Lower lobe of right lung (tissue), 2 donors: Measurements from ENCODE around the gene LRRC32. TPM values are rescaled to one million over a fixed set of nuclear protein-coding genes. Genes with fewer than 3 reads are reported as not detected.

Source experiments
- ATAC-seq, 2 donors: fragments of 200-7000 bp; cut with Tn5 transposase; one replicate each; pipeline ENCODE4 v1.9.1; 2020 to 2022; ENCODE audit warnings: mild to moderate bottlenecking in 2 of 2, moderate library complexity in 2 of 2
- DNase-seq: peaks from one replicate; pipeline ENCODE4 v3.0.0-alpha.2; 2020
- H3K27ac ChIP-seq: fragments of 200-600 bp; one replicate; pipeline ENCODE4 v1.8.0; 2022
- H3K27me3 ChIP-seq: fragments of 200-600 bp; one replicate; pipeline ENCODE4 v1.8.0; 2022; ENCODE audit warnings: low read depth
- H3K36me3 ChIP-seq: fragments of 200-600 bp; one replicate; pipeline ENCODE4 v1.8.0; 2022; ENCODE audit warnings: mild to moderate bottlenecking
- H3K4me1 ChIP-seq: fragments of 200-600 bp; one replicate; pipeline ENCODE4 v1.8.0; 2022
- H3K4me3 ChIP-seq: fragments of 200-600 bp; one replicate; pipeline ENCODE4 v1.8.0; 2022; ENCODE audit warnings: mild to moderate bottlenecking
- H3K9me3 ChIP-seq: fragments of 200-600 bp; one replicate; pipeline ENCODE4 v1.8.0; 2022
- intact Hi-C: fragments of 100-400 bp; cut with DNase I; formaldehyde crosslinking; loops from one replicate; pipeline ENCODE4 v1.11.0; 2022
- total RNA-seq: library from RNA; stranded (reverse); fragmentation: NEBNext Ultra II Directional; extraction: Animal tissue kit (Norgen Biotek cat#: 25700); gene quantifications from one replicate; pipeline ENCODE4 v1.2.1, GENCODE V29; 2021
- TF ChIP-seq, protein P1 (sequence below): fragments of 200-600 bp; IDR thresholded peaks from one replicate; pipeline ENCODE4 v1.8.0; 2022; ENCODE audit warnings: antibody characterized with exemption, mild to moderate bottlenecking
- donor health status: DM: no; HTN: yes; CAD: no; lungs with severe emphysema.

LRRC32 gene
- total RNA-seq, 1 donor from 2014 or later: 121 TPM

DNA sequence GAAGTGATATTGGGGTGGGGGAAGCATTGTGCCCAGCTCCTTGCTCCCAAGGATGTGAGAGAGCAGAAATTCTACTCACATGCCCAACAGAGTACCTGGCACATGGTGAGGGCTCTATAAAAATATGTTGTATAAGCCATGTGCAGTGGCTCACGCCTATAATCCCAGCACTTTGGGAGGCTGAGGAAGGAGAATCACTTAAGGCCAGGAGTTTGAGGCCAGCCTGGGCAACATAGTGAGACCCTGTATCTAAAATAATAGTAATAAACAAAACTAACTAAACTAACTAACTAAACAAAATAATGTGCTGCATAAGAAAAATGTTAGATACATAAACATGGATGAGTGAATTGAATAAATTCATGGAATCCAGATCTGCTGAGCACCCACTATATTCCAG is 33.2 kb upstream of the LRRC32 start:
- H3K27me3 ChIP-seq: no peaks in the 10 kb centered on the region
- H3K27ac ChIP-seq: no peak overlapping the region
- ATAC-seq: no peak
- no peak overlapping the region for H3K4me3 ChIP-seq
- TF ChIP-seq, protein P1, sequence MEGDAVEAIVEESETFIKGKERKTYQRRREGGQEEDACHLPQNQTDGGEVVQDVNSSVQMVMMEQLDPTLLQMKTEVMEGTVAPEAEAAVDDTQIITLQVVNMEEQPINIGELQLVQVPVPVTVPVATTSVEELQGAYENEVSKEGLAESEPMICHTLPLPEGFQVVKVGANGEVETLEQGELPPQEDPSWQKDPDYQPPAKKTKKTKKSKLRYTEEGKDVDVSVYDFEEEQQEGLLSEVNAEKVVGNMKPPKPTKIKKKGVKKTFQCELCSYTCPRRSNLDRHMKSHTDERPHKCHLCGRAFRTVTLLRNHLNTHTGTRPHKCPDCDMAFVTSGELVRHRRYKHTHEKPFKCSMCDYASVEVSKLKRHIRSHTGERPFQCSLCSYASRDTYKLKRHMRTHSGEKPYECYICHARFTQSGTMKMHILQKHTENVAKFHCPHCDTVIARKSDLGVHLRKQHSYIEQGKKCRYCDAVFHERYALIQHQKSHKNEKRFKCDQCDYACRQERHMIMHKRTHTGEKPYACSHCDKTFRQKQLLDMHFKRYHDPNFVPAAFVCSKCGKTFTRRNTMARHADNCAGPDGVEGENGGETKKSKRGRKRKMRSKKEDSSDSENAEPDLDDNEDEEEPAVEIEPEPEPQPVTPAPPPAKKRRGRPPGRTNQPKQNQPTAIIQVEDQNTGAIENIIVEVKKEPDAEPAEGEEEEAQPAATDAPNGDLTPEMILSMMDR: no peak
- intact Hi-C loops: no loop called here
- no peaks in the 10 kb centered on the region for H3K4me1 ChIP-seq
- H3K36me3 ChIP-seq: no peaks in the 10 kb centered on the region
- no peak for DNase-seq
- H3K9me3 ChIP-seq: no peaks in the 10 kb centered on the region

DNA sequence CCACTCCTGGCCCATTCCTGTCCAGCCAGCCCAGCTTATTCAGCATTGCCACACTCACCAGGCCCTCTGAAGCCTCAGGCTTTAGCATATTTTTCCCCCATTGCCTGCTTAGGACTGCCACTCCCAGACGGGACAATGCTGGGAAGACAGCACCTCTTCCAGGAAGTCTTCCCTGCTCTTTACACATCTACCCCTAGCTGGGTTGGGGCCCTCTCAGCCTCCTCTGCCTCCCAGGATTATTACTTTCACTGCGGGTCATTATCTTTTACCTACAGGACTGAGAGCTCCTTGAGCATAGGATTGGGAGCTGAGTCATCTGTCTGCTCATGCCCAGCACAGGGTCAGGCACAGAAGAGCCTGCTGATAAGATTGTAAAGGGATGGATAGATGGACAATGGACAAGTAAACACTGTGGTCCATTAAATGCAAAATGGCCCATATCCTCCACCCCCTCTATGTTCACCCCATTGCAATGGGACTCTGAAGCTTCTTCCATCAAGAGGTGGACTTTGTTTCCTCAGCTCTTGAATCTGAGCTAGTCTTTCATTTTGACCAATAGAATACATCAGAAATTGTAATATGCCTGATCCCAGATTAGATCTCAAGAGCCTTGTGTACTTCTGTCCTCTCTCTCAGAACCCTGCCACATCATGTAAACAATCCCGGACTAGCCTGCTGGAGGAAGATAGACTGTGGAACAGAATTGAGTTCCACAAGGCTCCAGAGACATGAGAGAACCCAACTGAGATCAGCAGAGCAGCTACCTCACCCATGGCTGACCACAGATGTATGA is 32.0 kb upstream of the LRRC32 start:
- DNase-seq: no peak
- no peak overlapping the region for H3K4me3 ChIP-seq
- H3K9me3 ChIP-seq: no peaks in the 10 kb centered on the region
- intact Hi-C loops: no loop called here
- H3K27ac ChIP-seq: no peak overlapping the region
- H3K27me3 ChIP-seq: no peaks in the 10 kb centered on the region
- TF ChIP-seq, protein P1: no peak
- no peaks in the 10 kb centered on the region for H3K36me3 ChIP-seq
- H3K4me1 ChIP-seq: no peaks in the 10 kb centered on the region
- no peak for ATAC-seq

DNA sequence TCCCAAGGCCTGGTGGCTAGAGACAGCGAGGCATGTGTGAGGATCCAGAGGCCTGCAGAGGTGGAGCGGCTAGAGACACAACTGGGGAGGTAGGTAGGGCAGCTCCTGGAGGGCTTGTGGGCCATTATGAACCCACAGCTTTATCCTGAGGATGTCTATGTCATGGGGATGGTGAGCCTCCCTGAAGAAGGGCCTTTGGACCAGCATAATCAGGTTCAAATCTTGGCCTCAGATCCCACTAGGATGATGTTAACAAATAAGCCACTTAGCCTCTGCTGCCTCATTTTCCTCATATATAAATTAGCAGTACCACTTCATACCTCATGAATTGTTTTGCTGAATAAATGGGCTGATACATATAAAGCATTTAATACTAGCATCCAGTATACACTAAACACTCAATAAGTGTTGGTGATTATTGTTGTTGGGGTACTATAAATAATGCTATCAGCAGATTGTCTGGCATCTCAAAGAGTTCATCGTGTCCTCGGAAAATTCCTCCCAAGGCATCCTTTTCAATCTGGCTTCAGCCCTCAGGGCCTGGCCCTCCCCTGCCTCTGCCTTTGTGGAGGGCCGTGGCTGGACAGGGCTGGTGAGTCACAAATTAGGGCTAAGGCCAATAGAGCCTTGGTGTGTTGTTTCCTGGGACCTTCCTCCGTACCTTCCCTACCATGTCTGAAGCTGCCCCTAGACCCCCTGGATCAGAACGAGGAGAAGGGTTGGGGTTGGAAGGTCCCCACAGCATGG is 30.9 kb upstream of the LRRC32 start:
- Histone ChIP-seq H3K4me1 (no peaks in the 10 kb centered on the region), H3K4me3 (no peak overlapping the region), H3K27me3 (no peaks in the 10 kb centered on the region), H3K27ac (no peak overlapping the region), H3K36me3 (no peaks in the 10 kb centered on the region), H3K9me3 (no peaks in the 10 kb centered on the region)
- ATAC-seq (no peak), DNase-seq (no peak)
- intact Hi-C loops: no loop called here
- TF ChIP-seq, protein P1: no peak

DNA sequence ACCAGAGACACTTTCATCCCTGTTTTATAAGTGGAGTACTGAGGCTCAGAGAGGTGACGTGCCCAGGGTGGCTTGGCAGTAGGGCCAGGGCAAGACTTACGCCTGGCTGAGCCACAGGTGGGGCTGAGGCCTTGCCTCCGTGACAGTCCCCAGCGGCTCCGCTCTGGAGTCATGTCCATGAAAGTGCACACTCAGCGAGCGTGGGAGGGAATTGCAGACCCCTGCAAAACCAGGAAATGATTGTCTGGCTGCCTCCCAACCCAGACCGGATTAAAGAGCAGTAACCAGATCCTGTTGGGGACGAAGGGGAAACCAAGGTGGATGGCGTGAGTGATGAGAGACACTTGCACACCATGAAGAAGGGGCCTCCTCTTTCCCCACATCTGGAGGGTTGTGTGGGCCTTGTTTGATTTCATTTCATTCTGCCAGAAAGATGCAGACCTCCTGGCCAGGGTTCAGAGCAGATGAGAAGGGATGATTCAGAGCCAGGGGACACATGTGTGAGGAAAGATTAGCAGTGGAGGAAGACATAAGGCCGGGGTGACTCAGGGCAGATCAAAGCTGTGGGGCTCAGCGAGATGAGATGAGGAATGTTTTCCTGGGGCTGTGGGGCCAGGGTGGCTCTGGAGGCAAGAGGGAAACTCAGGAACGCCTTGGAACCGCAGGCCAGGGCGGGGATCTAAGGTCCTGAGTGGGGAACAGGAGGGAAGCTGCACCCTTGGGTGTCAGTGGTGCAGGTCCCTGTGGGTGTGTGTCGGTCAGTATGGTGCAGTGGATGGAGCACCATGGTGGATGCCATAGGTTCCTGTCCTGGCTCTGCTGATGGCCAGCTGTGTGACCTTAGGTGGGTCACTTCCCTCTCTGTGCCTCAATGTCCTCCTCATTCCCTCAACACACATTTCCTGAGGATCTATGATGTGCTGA is 29.9 kb upstream of the LRRC32 start:
- DNase-seq: no peak
- peak; percentile 23 to 39 for ATAC-seq

More for the DNA sequence above, 29.9 kb upstream of the LRRC32 start:
- TF ChIP-seq, protein P1: no peak
- H3K4me1 ChIP-seq: no peaks in the 10 kb centered on the region
- no peaks in the 10 kb centered on the region for H3K9me3 ChIP-seq
- no peak overlapping the region for H3K4me3 ChIP-seq
- H3K27ac ChIP-seq: no peak overlapping the region
- H3K36me3 ChIP-seq: no peaks in the 10 kb centered on the region
- no peaks in the 10 kb centered on the region for H3K27me3 ChIP-seq
- intact Hi-C loops: no loop called here
